Mammary epithelial cell (primary cell): ENCODE results near the gene TMEM128.

Experiments
- CTCF ChIP-seq, 2 donors: IDR thresholded peaks in 1 of 2; conservative IDR thresholded peaks in 1 of 2; 2 replicates each; pipeline ENCODE4 v1.5.1; 2011 to 2012; ENCODE audit warnings: inconsistent platforms in 2 of 2, low read length in 2 of 2, mild to moderate bottlenecking in 2 of 2, control low read depth in 1 of 2, low read depth in 1 of 2; ENCODE audit not compliant: insufficient read depth in 1 of 2; ENCODE audit errors: extremely low read depth in 1 of 2
- EZH2 ChIP-seq: IDR thresholded peaks from 2 replicates; pipeline ENCODE4 v1.6.1; 2012; ENCODE audit warnings: low read length, inconsistent platforms, borderline replicate concordance

GRCh38 chr4:4195354-4195753 lies 52.7 kb downstream of the TMEM128 start:
- TF ChIP-seq CTCF (conservative IDR thresholded peaks at IDR 0.05 in 1 of 2, IDR thresholded peaks at IDR 0.05 in 1 of 2; ENCODE audit: extremely low read depth in 1 of 2, insufficient read depth in 1 of 2, low read depth in 1 of 2, low read length in 2 of 2), result no peak
- TF ChIP-seq EZH2, result no peak
